ENCODE measurements around the gene C20orf144.

Gene C20orf144

GRCh38 chr20:33677991-33678702, 16.0 kb downstream of the C20orf144 start:
- DNase-seq = no peak

- no peak for DNase-seq
Measured at GRCh38 chr20:33679758-33680485, 17.8 kb downstream of the C20orf144 start.

- DNase-seq = no peak
Measured at GRCh38 chr20:33680686-33681085, 18.6 kb downstream of the C20orf144 start.

GRCh38 chr20:33681288-33681687, 19.2 kb downstream of the C20orf144 start:
- no peak for DNase-seq

- no peak for DNase-seq
Measured at GRCh38 chr20:33681728-33682353, 19.7 kb downstream of the C20orf144 start.

- DNase-seq = no peak
Measured at GRCh38 chr20:33684533-33685327, 22.6 kb downstream of the C20orf144 start.

GRCh38 chr20:33685328-33686099, 23.4 kb downstream of the C20orf144 start:
- DNase-seq = no peak

GRCh38 chr20:33686100-33686983, 24.2 kb downstream of the C20orf144 start, which contains the start of gene E2F1:
Gene E2F1, minus strand, starts transcription at chr20:33686385. Its CDS starts 121 bp downstream, at chr20:33686264.
- DNase-seq = peak; percentile 76 to 81

GRCh38 chr20:33686984-33687366, 24.8 kb downstream of the C20orf144 start:
- DNase-seq = no peak

- peak in 1 of 2 donors; percentile 66 for DNase-seq
Measured at GRCh38 chr20:33687370-33687915, 25.3 kb downstream of the C20orf144 start.

GRCh38 chr20:33687993-33688937, 26.1 kb downstream of the C20orf144 start:
- no peak for DNase-seq

- DNase-seq = no peak
Measured at GRCh38 chr20:33688938-33689424, 26.9 kb downstream of the C20orf144 start.

GRCh38 chr20:33689493-33689892, 27.4 kb downstream of the C20orf144 start:
- DNase-seq = no peak

GRCh38 chr20:33689973-33690372, 27.8 kb downstream of the C20orf144 start:
- peak in 1 of 2 donors; percentile 86 for DNase-seq

- DNase-seq = no peak
Measured at GRCh38 chr20:33693289-33693688, 31.2 kb downstream of the C20orf144 start.

GRCh38 chr20:33693741-33694638, 31.9 kb downstream of the C20orf144 start:
- no peak for DNase-seq

- no peak for DNase-seq
Measured at GRCh38 chr20:33694639-33695012, 32.5 kb downstream of the C20orf144 start.

GRCh38 chr20:33696448-33696847, 34.3 kb downstream of the C20orf144 start:
- no peak for DNase-seq

Data from bone marrow (tissue), 2 donors.